ENCODE results near the gene CDC34. TPM values are rescaled to one million over a fixed set of nuclear protein-coding genes. Genes with fewer than 3 reads are reported as not detected.

Gene CDC34
- total RNA-seq, 1 experiment from 2014 or later = 87.4 TPM

- BruUV-seq (replicated peaks) = no TSS peak
- Histone ChIP-seq H3K9me2 (ENCODE audit: insufficient read depth) (no peaks in the 10 kb centered on the region), H3K9me3 (ENCODE audit: control insufficient read depth in 1 of 2, insufficient read depth in 1 of 2, low read depth in 1 of 2, low read length in 2 of 2) (no peaks in the 10 kb centered on the region), H4K20me1 (ENCODE audit: insufficient read depth) (peaks cover 6% of the 10 kb centered on the region; the same call in 1 of the 2 replicates), H3K9ac (ENCODE audit: low read length) (no peak overlapping the region), H3K36me3 (ENCODE audit: control insufficient read depth in 1 of 2, insufficient read depth in 2 of 2, low read length in 2 of 2) (peaks cover 3 to 5% of the 10 kb centered on the region in 2 experiments; a peak in 1 of 4 replicates), H2AFZ (ENCODE audit: low read depth, low read length, poor library complexity, severe bottlenecking) (no peak overlapping the region), H3K4me2 (ENCODE audit: low read length) (peak overlapping the region; percentile 25; the same call in 1 of the 2 replicates), H3K4me3 (replicated peaks in 1 of 2; ENCODE audit: low read depth in 1 of 2, low read length in 2 of 2) (no peak overlapping the region), H3K79me2 (ENCODE audit: insufficient read depth, low read length) (peaks cover 29% of the 10 kb centered on the region), H3K4me1 (ENCODE audit: control insufficient read depth in 1 of 2, insufficient read depth in 2 of 2, low read length in 2 of 2) (peaks cover 2 to 34% of the 10 kb centered on the region in 2 experiments; a peak in 3 of 4 replicates), H3K27ac (ENCODE audit: low read depth, low read length) (peak overlapping the region; percentile 30; the same call in 1 of the 2 replicates), H3K27me3 (ENCODE audit: insufficient read depth, low read length) (no peaks in the 10 kb centered on the region)
- ChIA-PET POLR2A (no interaction called here), RAD21 (ENCODE audit: low non-redundant PET in 1 of 2, low total read pairs in 2 of 2, uncharacterized antibody in 2 of 2, unreplicated experiment in 2 of 2) (no interaction called here), CTCF (interaction anchor here (0.7 kb wide), 1 partner anchor 64 kb away, joined by 3 read pairs; no protein-coding TSS in a partner anchor)
- DNase-seq (ENCODE audit: low read depth, low spot score) = no peak
- ATAC-seq = no peak
- intact Hi-C loops (cut with micrococcal nuclease) = no loop called here
- TF ChIP-seq MAX (IDR thresholded peaks at IDR 0.05) (no peak), TCF7L2 (IDR thresholded peaks at IDR 0.05; ENCODE audit: borderline replicate concordance, extremely low read depth, insufficient read depth, insufficient read length) (no peak), SRF (IDR thresholded peaks at IDR 0.05; ENCODE audit: low read depth) (no peak), EZH2phosphoT487 (IDR thresholded peaks at IDR 0.05; ENCODE audit: borderline replicate concordance) (no peak), POLR2A (IDR thresholded peaks at IDR 0.05; ENCODE audit: borderline replicate concordance, extremely low read depth, insufficient read depth, insufficient read length) (no peak), RAD21 (IDR thresholded peaks at IDR 0.05; ENCODE audit: low read depth) (no peak), ZNF274 (IDR thresholded peaks at IDR 0.05; ENCODE audit: low read depth, low read length) (no peak), YY1 (IDR thresholded peaks at IDR 0.05; ENCODE audit: extremely low read depth, insufficient replicate concordance, low read depth, low read length) (no peak), FOSL1 (IDR thresholded peaks at IDR 0.05; ENCODE audit: low read depth) (no peak), ELF1 (IDR thresholded peaks at IDR 0.05; ENCODE audit: borderline replicate concordance, low read depth) (no peak), JUND (IDR thresholded peaks at IDR 0.05) (no peak), POLR2AphosphoS5 (IDR thresholded peaks at IDR 0.05; ENCODE audit: low read depth, low read length) (no peak), REST (IDR thresholded peaks at IDR 0.05; ENCODE audit: low read depth) (no peak), CEBPB (IDR thresholded peaks at IDR 0.05; ENCODE audit: low read depth) (no peak), SP1 (IDR thresholded peaks at IDR 0.05; ENCODE audit: low read depth) (no peak), ATF3 (IDR thresholded peaks at IDR 0.05) (no peak), ZBTB33 (IDR thresholded peaks at IDR 0.05; ENCODE audit: extremely low read depth, insufficient replicate concordance, low read length) (no peak), EGR1 (IDR thresholded peaks at IDR 0.05; ENCODE audit: low read depth) (no peak)
Measured at GRCh38 chr19:570251-570686, 38.7 kb downstream of the CDC34 start.
